AG08395 (cell line): ENCODE measurements around the gene DHX30.

Experiments
- DNase-seq: peaks from one replicate; pipeline ENCODE4 v3.0.0; 2012; ENCODE audit warnings: mixed read lengths, low spot score

Gene DHX30

GRCh38 chr3:47852604-47853602 is 50.0 kb downstream of the DHX30 start:
- no peak for DNase-seq

- no peak for DNase-seq
Observed at GRCh38 chr3:47854267-47854666, 51.3 kb downstream of the DHX30 start.

GRCh38 chr3:47854720-47855455 is 52.0 kb downstream of the DHX30 start:
- no peak for DNase-seq

- DNase-seq = no peak
Observed at GRCh38 chr3:47855461-47856383, 52.8 kb downstream of the DHX30 start.

GRCh38 chr3:47856669-47857068 is 53.7 kb downstream of the DHX30 start:
- DNase-seq = no peak

GRCh38 chr3:47857151-47857550 is 54.2 kb downstream of the DHX30 start:
- no peak for DNase-seq

- no peak for DNase-seq
Observed at GRCh38 chr3:47859956-47860605, 57.1 kb downstream of the DHX30 start.

- no peak for DNase-seq
Observed at GRCh38 chr3:47863391-47864128, 60.6 kb downstream of the DHX30 start.

- DNase-seq = no peak
Observed at GRCh38 chr3:47865192-47865591, 62.3 kb downstream of the DHX30 start.

GRCh38 chr3:47867451-47868044 is 64.6 kb downstream of the DHX30 start:
- DNase-seq = no peak

- DNase-seq = no peak
Observed at GRCh38 chr3:47868306-47868705, 65.4 kb downstream of the DHX30 start.

GRCh38 chr3:47870156-47870555 is 67.2 kb downstream of the DHX30 start:
- no peak for DNase-seq

- DNase-seq = no peak
Observed at GRCh38 chr3:47870702-47871260, 67.8 kb downstream of the DHX30 start.

GRCh38 chr3:47871389-47871788 is 68.5 kb downstream of the DHX30 start:
- DNase-seq = no peak

GRCh38 chr3:47872916-47873315 is 70.0 kb downstream of the DHX30 start:
- DNase-seq = no peak

GRCh38 chr3:47874438-47874837 is 71.5 kb downstream of the DHX30 start:
- DNase-seq = no peak

- DNase-seq = no peak
Observed at GRCh38 chr3:47874913-47875312, 72.0 kb downstream of the DHX30 start.

- DNase-seq = peak; percentile 21
Observed at GRCh38 chr3:47877290-47877689, 74.4 kb downstream of the DHX30 start.

GRCh38 chr3:47877719-47878118 is 74.8 kb downstream of the DHX30 start:
- DNase-seq = no peak

- DNase-seq = no peak
Observed at GRCh38 chr3:47882338-47882737, 79.4 kb downstream of the DHX30 start.
